GM10266 (cell line): ENCODE results near the gene DLGAP1.

Source experiments
- DNase-seq: peaks from one replicate; pipeline ENCODE4 v3.0.0; 2012; ENCODE audit errors: extremely low spot score
- TF ChIP-seq, protein P1 (sequence below): IDR thresholded peaks from 2 replicates; pipeline ENCODE4 v1.5.1; 2012; ENCODE audit warnings: mild to moderate bottlenecking, low read depth; ENCODE audit not compliant: control insufficient read depth, insufficient read depth; ENCODE audit errors: missing control alignments

The DLGAP1 gene

DNA sequence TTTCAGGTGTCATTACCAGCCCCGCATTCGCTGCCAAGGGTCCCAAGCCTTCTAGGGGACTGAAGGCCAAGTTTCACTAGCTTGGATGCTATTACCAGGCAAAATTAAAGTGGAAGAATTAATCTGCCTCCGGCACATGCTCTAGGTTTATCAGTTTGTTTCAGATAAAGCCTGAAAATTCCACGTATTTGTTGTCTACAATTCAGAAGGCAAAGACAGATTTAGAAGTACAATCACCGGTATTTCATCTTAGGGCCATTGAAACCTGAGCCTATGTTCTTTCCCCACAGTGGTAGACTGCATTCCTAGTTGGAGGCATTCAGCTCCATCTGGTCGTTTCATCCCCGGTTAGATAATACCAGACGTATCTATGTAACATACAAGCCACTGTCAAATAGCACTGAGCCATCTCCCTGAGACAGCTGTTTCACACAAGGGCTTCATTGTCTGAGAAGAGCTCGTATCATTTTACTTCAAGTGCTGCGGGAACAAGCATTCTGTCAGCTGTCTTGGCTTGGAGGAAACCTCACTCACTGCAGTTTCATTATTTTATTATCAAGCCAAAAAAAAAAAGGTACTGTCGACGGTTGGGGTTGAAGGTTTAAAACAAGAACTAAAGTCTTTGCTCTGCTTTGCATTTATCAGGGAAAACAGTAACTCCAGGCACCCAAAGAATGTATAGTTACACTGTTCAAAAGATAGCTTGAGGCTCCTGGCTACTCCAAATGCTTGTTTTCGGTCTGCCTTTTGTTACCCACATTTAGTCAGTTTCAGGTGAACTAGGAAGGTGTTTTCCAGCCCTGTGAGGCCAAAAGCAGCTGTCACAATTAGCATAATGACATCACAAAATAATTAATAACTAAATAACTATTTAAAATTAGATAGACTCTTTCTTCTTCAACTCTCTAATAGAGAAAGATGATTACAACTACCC lies 928.4 kb downstream of the DLGAP1 start:
- peak; percentile 38 for DNase-seq
- TF ChIP-seq, protein P1, sequence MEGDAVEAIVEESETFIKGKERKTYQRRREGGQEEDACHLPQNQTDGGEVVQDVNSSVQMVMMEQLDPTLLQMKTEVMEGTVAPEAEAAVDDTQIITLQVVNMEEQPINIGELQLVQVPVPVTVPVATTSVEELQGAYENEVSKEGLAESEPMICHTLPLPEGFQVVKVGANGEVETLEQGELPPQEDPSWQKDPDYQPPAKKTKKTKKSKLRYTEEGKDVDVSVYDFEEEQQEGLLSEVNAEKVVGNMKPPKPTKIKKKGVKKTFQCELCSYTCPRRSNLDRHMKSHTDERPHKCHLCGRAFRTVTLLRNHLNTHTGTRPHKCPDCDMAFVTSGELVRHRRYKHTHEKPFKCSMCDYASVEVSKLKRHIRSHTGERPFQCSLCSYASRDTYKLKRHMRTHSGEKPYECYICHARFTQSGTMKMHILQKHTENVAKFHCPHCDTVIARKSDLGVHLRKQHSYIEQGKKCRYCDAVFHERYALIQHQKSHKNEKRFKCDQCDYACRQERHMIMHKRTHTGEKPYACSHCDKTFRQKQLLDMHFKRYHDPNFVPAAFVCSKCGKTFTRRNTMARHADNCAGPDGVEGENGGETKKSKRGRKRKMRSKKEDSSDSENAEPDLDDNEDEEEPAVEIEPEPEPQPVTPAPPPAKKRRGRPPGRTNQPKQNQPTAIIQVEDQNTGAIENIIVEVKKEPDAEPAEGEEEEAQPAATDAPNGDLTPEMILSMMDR = no peak

- no peak for DNase-seq
- TF ChIP-seq, protein P1 = no peak
Measured at GRCh38 chr18:3525870-3526420, 929.2 kb downstream of the DLGAP1 start.

- TF ChIP-seq, protein P1 = no peak
- DNase-seq = no peak
Measured at GRCh38 chr18:3524706-3525105, 930.4 kb downstream of the DLGAP1 start.

DNA sequence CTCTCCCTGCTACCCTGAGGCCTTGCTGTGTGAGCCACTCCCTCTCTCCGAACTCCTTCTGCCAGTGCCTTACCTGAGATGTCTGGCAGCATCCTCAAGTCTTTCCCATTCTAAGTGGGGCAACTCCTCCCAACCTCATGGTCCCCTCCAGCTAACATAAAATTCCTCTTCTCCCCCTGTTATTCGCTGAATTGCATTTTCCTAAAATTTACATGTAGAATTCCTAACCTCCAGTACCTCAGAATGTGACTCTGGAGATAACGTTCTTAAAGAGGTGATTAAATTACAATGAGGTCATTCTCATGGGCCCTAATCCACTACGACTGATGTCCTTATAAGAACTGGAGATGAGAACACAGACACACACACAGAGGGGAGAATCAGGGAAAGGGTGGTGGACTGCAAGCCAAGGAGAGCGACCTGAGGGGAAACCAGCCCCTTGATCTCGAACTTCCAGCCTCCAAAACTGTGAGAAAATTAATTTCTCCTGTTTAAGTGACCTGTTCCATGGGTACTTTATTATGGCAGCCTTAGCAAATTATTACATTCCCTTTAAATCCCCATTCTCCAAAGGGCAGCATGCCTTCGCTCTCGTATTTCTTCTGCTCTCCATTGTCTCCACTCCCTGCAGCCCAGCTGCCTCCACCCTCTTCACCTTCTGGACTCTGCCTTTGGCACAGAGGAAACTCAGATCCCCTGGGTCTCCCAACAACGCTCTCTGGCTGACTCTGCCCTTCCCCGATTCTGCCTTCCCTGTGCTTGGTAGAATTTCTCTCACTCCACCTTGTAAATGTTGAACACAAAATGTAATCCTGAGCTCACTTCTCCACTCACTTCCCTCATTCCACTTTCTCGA lies 934.6 kb downstream of the DLGAP1 start:
- TF ChIP-seq, protein P1 = no peak
- DNase-seq = no peak

DNA sequence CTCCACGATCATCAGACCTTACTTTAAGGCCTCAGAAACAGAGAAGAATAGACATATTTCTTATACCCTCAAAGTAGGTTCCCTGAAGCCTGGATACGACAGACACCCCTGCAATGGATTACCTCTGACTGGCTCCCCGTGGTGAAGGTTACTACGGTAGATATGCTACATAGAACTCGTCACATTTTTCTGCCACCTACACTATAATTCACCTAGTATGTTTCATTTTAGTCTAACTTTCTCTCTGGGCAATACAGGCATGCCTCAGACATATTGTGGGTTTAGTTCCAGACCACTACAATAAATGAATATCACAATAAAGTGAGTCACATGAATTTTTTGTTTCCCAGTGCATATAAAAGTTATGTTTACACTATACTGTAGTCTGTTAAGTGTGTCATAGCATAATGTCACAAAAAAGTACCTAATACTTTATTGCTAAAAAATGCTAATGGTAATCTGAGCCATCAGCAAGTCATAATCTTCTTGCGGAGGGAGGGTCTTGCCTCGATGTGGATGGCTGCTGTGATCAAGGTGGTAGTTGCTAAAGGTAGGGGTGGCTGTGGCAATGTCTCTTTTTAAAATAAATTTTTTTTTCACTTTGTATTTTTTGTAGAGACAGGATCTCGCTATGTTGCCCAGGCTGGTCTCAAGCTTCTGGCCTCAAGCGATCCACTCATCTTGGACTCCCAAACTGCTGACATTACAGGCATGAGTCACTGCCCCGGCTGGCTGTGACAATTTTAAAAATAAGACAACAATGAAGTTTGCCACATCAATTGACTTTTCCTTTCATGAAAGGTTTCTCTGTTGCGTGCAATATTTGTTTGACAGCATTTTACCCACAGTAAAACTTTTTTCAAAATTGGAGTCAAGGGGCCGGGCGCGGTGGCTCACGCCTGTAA lies 940.5 kb downstream of the DLGAP1 start:
- TF ChIP-seq, protein P1 = no peak
- no peak for DNase-seq

- TF ChIP-seq, protein P1 = no peak
- DNase-seq = peak; percentile 44
Measured at GRCh38 chr18:3513481-3513880, 941.6 kb downstream of the DLGAP1 start.
